ENCODE measurements around the gene SIK3.
"Not testable (repeated sequence)": the region's sequence is repeated elsewhere in the genome, so short reads cannot be mapped to it uniquely, and the experiment has no call there.

SIK3 gene

GRCh38 chr11:117075186-117075585 is 23.0 kb downstream of the SIK3 start:
- FAIRE-seq = no peak

DNA sequence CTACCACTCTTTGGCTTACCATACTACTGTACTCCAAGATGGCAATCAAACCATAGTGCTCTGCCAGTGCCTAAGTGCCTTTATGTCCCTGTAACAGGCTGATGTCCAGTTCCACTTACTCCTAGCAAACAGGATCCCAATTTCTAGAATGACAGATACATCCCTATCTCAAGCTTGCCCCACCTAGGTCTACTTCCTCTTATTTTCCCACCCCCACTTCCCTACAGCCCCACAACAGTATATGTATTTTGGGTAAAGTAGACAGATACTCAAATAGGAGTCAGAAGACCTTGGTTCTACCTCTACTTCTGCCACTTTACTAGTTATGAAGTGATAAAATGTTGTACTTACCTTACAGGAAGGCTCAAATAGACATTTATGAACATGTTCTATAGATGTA is 24.1 kb downstream of the SIK3 start:
- FAIRE-seq = no peak

- FAIRE-seq = no peak
Observed at GRCh38 chr11:117073539-117073938, 24.7 kb downstream of the SIK3 start.

- FAIRE-seq = no peak
Observed at GRCh38 chr11:117072517-117073461, 25.4 kb downstream of the SIK3 start.

DNA sequence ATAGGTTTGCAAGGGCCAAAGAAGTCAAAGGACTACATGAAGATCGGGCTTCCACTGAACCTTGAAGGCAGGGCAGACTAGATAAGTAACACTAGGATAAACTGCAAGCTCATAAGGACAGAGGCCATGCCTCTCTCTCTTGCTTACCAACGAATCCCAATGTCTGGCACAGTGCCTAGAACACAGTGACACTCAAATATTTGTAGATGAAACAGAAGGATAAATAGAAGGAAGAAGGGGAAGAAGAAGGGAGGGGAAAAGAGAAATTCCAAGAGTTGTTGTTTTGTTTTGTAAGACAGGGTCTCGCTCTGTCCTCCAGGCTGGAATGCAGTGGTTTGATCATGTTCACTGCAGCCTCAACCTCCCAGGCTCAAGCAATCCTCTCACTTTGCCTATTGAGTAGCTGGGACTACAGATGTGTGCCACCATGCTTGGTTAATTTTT is 26.9 kb downstream of the SIK3 start:
- no peak for FAIRE-seq

DNA sequence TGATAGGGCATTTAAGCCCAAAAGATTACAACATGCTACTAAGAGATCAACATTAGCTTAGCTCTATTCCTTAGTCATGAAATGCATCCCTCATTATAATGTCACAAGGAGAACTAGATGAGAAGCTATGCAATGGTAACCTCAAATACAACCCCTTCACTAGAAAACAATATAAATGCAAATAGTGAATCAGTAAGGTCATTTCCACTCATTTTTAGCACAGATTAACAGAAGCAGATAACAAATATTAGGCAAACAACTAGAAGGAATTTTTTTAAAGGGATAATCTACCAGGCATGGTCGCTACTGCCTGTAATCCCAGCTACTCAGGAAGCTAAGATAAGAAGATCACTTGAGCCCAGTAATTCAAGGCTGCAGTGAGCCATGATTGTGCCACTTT is 28.2 kb downstream of the SIK3 start:
- no peak for FAIRE-seq

DNA sequence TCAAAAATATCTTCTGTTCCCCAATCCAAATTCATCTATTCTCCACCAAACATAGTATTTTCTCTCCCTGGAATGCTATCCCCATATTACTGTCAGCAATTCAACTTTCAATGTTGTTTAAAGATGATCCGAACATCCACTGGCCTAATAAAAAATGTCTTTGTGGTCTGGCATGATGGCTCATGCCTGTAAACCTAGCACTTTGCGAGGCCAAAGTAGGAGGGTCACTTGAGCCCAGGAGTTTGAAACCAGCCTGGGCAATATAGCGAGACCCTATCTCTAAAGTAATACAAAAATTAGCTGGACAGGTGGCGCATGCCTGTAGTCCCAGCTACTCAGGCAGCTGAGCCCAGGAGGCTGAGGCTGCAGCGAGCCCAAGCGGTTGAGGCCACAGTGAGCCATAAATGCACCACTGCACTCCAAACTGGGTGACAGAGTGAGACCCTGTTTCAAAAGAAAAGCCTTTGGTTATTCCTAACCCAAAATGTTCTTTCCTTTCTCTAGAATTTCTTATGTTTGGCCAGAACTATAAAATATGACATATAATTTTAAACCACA is 29.8 kb downstream of the SIK3 start:
- no peak for FAIRE-seq

- FAIRE-seq = no peak
Observed at GRCh38 chr11:117066959-117067358, 31.3 kb downstream of the SIK3 start.

- FAIRE-seq = no peak
Observed at GRCh38 chr11:117064275-117064674, 34.0 kb downstream of the SIK3 start.

- no peak for FAIRE-seq
Observed at GRCh38 chr11:117062498-117062897, 35.7 kb downstream of the SIK3 start.

- no peak for FAIRE-seq
Observed at GRCh38 chr11:117061256-117061655, 37.0 kb downstream of the SIK3 start.

DNA sequence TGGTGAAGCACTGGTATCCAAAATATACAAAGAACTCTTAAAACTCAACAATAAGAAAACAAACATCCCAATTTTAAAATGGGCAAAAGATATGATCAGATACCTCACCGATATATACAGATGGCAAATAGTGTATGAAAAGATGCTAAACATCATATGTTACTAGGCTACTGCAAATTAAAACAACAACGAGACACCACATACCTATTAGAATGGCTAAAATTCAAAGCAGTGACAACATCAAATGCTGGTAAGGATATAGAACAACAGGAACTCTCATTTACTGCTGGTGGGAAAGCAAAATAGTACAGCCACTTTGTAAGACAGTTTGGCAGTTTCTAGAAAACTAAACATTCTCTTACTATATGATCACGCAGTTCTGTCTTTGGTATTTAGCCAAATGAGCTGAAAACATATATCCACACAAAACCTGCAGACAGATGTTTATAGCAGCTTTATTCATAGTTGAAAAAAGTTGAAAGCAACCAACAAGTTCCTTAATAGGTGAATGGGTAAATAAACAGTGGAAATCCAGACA is 38.5 kb downstream of the SIK3 start:
- FAIRE-seq = no peak

DNA sequence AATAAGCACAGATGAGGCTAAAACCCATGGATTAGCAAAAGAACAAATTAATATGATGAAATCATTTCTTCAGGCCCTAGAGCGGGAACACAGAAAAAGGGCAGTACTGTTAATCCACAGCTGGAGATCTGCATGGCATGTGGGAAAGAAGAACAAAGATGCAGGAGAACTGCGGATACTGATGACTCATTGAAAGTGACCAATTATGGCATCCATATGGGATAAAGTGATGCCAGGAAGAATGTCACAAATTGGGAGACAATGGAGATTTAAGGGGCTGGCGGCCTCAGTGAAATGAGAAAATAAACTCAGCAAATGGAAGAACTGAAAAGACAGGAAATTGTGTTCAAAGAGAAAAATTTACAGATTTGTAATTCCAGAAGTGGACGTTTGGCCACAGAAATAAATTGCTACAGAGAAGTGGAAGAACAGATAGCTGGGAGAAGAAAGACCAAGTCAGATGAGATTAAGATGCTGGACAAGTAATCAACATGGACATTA is 39.4 kb downstream of the SIK3 start:
- no peak for FAIRE-seq

GRCh38 chr11:117057727-117058126 is 40.5 kb downstream of the SIK3 start:
- FAIRE-seq = no peak

DNA sequence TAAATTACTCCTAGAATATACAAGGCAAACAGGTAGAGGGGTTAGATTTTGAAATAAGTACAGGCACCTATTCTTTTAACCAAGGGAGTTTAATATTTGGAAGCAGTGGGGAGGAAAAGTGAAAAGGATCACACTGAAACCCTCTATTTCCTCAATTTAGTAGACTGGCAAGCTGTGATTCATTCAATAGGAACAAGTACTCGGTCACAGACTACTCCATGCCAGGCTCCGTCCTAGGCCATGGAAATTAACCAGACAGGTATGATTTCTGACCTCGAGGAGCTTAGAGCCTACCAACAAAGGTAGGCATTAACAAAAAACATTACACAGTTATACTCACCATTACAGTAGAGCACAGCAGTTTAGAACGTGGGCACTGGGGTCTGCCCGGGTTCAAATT is 40.9 kb downstream of the SIK3 start:
- no peak for FAIRE-seq

- no peak for FAIRE-seq
Observed at GRCh38 chr11:117055469-117055868, 42.8 kb downstream of the SIK3 start.

DNA sequence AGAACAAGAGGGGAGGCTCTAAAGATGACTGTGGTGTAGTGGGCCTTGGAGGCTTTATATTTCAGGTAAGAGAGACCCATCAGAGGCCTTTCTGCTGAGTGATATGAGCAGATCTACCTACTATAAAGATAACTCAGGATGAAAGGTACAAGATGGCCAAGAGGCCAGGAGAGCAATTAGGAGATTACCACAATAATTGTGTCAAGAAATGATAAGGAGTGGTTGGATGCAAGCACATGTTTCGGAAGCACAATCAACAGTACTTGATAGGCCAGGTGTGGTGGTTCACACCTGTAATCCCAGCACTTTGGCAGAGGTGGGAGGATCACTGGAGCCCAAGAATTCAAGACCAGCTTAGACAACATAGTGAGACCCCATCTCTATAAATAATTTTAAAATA is 43.8 kb downstream of the SIK3 start:
- FAIRE-seq = no peak

- FAIRE-seq = no peak
Observed at GRCh38 chr11:117052196-117053149, 45.8 kb downstream of the SIK3 start.

GRCh38 chr11:117050121-117050520 is 48.1 kb downstream of the SIK3 start:
- FAIRE-seq = not testable (repeated sequence)

- not testable (repeated sequence) for FAIRE-seq
Observed at GRCh38 chr11:117046627-117047026, 51.6 kb downstream of the SIK3 start.

DNA sequence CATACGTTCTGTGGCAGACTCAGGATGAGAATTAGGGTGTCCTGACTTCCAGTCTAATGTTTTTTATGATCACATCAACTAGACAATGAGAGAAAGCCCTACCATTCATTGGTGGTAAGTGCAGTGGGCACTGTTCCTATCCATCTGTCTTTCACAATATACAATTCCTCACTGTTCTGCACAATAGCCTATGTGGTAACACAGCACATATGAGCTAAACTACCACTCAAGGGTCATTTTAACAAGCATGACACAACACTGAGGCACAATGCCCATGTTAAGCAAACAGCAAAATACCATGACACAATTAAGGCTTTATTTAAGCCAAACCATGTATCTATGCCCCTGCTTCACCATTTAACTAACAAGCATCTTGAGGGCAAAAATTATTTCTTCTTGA is 52.3 kb downstream of the SIK3 start:
- no peak for FAIRE-seq

- FAIRE-seq = no peak
Observed at GRCh38 chr11:117045196-117045595, 53.0 kb downstream of the SIK3 start.
